HG02588 (cell line): Measurements from ENCODE around the gene ANKRD66.

ENCODE experiments used
- ATAC-seq: cut with Tn5 transposase; IDR thresholded peaks from one replicate; pipeline ENCODE4 v1.9.1; 2021; ENCODE audit warnings: mild to moderate bottlenecking, moderate library complexity; ENCODE audit not compliant: unreplicated experiment

ANKRD66 gene

GRCh38 chr6:46789434-46790354 lies 43.0 kb downstream of the ANKRD66 start:
- no peak for ATAC-seq

GRCh38 chr6:46790355-46790874 lies 43.7 kb downstream of the ANKRD66 start:
- no peak for ATAC-seq

GRCh38 chr6:46792635-46793034 lies 45.9 kb downstream of the ANKRD66 start:
- no peak for ATAC-seq

GRCh38 chr6:46793138-46793537 lies 46.4 kb downstream of the ANKRD66 start, which contains the start of gene MEP1A:
TSS of gene MEP1A (plus strand) at chr6:46793389. CDS start at chr6:46793399, 10 bp downstream.
- ATAC-seq, result no peak

GRCh38 chr6:46794068-46794467 lies 47.3 kb downstream of the ANKRD66 start:
- no peak for ATAC-seq

- no peak for ATAC-seq
These were observed 49.1 kb downstream of the ANKRD66 start for GRCh38 chr6:46795816-46796215.

GRCh38 chr6:46796848-46797580 lies 50.3 kb downstream of the ANKRD66 start:
- ATAC-seq, result no peak

- ATAC-seq, result no peak
These were observed 52.9 kb downstream of the ANKRD66 start for GRCh38 chr6:46799657-46800056.

- ATAC-seq, result no peak
These were observed 62.1 kb downstream of the ANKRD66 start for GRCh38 chr6:46808806-46809205.
